ENCODE results near the gene SLC27A5.

GRCh38 chr19:58555369-58555885 lies 43.6 kb upstream of the SLC27A5 start:
- TF ChIP-seq CTCF (IDR thresholded peaks at IDR 0.05) (no peak), POLR2A (IDR thresholded peaks at IDR 0.05) (no peak)

Measured in vagina (tissue), 2 donors.